GM19240 (cell line): ENCODE measurements around the gene RPL35A.
A peak's percentile ranks its signal among the peaks of the same experiment; 100 is the strongest.
"Not testable (repeated sequence)": the region's sequence is repeated elsewhere in the genome, so short reads cannot be mapped to it uniquely, and the experiment has no call there.

ENCODE experiments used
- DNase-seq: peaks from one replicate; pipeline ENCODE4 v3.0.0; 2011; ENCODE audit warnings: low spot score; ENCODE audit not compliant: insufficient read length

Gene RPL35A

DNA sequence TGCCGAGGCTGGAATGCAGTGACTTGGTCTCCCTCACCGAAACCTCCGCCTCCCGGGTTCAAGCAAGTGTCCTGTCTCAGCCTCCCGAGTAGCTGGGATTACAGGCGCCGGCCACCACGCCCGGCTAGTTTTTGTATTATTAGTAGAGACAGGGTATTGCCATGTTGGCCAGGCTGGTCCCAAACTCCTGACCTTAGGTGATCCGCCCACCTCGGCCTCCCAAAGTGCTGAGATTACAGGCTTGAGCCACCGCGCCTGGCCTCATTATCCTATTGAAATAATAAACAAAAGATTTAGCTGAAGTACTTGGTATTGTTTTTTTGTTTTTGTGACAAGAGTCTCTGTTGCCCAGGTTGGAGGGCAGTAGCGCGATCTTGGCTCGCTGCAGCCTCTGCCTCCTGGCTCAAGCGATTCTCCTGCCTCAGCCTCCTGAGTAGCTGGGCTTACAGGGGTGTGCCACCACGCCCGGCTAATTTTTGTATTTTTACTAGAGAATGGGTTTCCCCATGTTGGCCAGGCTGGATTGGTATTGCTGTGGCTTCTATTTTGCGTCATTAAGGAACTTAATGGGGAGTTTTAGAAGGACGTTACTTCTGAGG, 1.5 kb downstream of the RPL35A start:
- no peak for DNase-seq

DNA sequence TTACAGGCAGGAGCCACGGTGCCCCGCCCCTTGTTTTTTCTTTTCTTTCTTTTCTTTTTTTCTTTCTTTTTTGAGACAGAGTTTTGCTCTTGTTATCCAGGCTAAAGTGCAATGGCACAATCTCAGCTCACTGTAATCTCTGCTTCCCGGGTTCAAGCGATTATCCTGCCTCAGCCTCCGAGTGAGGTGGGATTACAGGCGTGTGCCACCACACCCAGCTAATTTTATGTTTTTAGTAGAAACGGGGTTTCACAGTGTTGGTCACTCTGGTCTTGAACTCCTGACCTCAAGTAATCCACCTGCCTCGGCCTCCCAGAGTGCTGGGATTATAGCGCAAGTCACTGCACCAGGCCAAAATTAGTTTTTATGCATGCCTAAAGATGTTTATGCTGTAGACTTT, 2.5 kb downstream of the RPL35A start:
- no peak for DNase-seq

DNA sequence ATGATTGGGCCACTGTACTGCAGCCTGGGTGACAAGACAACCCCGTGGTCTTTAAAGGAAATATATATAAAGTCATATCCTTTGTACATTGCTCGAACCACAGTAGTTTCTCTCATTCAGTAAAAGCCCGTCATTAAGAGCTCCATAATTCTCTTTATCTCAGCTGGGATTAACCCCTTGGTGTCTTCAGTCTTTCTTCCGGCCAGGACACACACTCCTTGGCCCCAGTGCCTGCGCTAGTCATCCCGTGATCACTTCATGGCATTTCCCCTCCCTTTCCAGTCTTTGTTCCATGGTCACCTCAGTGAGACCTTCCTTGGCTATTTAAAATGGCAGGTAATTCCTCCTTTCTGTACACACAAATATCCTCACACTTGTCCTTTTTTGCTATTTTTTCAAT, 3.3 kb downstream of the RPL35A start:
- DNase-seq: no peak

DNA sequence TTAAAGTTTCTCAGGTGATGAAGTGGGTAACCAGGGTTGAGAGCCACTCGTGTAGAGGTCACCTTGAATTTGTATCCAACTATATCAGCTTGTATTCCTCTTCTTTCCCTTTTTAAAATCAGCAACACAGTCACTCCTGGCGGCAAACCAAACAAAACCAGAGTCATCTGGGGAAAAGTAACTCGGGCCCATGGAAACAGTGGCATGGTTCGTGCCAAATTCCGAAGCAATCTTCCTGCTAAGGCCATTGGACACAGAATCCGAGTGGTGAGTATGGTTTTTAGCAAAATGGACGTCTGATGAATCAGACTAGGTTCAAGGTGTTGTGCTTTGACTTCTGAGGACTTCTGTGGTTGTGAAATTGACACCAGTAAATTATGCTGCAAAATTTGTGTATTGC, 3.9 kb downstream of the RPL35A start:
- DNase-seq: no peak

DNA sequence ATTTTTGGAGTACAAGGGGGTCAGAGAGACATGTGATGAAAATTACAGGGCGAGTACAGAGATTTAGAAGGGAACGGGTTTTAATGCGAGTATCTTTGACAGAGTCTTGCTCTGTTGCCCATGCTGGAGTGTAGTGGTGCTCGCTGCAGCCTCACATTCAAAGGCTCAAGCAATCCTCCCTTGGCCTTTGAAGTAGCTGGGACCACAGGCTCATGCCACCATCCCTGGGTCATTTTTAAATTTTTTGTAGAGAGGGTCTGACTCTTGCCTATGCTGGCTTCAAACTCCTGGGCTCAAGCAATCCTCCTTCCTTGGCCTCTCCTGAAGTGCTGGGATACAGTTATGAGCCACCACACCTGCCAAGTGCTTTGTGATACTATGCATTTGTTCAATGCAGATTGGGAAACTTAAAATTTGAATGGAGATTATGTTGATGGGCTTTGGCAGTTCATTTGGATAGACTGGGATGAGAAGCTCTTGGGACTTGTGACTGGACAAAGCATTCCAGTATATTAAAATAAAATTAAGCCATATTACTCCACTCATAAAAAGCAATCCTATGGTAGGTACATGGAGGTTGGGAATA, 6.0 kb downstream of the RPL35A start:
- DNase-seq: no peak

DNA sequence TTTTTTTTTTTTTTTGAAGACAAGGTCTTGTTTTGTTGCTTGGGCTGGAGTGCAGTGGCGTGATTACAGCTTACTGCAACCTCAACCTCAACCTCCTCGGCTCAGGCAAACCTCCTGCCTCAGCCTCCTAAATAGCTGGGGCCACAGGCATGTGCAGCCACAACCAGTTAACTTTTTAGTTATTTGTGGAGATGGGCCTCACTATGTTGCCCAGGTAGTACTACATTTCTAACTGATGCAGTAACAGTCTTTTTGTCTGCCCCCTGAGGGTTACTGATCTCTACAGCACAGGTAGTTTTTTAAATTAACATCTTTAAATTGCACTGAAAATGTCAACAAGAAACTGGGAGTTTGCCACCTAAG, 6.6 kb downstream of the RPL35A start:
- DNase-seq: no peak

DNA sequence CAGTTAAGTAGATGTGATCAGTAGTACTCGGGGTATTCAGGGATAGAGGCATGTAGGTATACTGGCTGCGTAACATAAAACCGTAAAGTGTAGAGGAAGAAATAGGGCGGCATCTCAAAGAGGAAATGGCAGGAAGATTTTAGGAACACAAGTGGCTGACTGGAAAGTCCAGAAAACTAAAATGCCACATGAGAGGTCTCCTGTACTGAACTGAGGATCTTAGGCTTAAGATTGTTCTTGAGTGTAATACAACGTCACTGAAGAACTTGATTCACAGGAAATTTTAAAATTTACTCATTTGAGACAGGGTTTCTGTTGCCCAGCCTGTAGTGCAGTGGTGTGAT, 7.8 kb downstream of the RPL35A start:
- no peak for DNase-seq

DNA sequence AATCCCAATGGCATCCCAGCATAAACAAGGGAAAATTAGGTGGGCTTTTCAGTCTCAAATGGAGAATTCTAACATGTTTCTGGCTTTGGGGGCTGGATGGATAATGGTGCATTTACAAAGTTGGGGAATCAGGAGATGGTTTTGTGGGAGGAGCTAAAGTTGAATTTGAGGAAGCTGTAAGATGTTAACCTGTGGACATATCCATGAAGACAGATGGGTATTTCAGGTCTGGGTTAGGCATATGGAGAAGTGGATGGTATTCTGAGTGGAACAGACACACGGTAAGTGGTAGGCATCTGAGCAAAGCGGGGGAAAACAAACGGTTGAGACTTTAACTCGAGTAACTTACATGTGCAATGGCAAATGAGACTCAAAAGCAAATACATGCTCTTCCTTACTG, 8.4 kb downstream of the RPL35A start:
- DNase-seq: no peak

DNA sequence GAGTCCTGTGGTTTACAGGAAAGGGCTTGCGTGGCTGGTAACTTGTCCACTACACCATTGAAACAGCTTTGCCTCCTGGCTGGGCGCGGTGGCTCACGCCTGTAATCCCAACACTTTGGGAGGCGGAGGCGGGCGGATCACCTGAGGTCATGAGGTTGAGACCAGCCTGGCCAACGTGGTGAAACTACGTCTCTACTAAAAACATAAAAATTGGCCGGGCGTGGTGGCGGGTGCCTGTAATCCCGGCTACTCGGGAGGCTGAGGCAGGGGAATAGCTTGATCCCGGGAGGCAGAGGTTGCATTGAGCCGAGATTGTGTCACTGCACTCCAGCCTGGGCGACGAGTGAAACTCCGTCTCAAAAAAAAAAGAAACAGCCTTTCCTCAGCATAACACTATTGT, 8.9 kb downstream of the RPL35A start:
- DNase-seq: not testable (repeated sequence)

DNA sequence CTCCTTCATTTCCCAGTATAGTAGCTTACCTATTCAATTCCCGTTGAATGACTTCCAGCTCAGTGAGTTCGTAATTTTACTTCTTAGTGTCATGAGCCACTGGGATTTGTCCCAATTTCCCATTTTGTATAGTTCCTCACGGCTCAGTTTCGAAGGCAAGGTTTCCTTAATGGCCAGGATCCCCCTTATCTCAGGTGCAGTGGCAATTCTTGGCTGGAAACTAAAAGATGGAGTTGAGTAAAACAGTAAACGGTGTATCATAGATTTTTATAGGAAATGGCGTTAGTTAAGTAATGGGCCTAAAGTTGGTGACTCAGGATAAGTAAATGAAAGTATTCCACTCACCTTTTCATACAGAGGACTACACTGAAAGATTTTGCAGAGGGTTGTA, 9.5 kb downstream of the RPL35A start:
- no peak for DNase-seq

DNA sequence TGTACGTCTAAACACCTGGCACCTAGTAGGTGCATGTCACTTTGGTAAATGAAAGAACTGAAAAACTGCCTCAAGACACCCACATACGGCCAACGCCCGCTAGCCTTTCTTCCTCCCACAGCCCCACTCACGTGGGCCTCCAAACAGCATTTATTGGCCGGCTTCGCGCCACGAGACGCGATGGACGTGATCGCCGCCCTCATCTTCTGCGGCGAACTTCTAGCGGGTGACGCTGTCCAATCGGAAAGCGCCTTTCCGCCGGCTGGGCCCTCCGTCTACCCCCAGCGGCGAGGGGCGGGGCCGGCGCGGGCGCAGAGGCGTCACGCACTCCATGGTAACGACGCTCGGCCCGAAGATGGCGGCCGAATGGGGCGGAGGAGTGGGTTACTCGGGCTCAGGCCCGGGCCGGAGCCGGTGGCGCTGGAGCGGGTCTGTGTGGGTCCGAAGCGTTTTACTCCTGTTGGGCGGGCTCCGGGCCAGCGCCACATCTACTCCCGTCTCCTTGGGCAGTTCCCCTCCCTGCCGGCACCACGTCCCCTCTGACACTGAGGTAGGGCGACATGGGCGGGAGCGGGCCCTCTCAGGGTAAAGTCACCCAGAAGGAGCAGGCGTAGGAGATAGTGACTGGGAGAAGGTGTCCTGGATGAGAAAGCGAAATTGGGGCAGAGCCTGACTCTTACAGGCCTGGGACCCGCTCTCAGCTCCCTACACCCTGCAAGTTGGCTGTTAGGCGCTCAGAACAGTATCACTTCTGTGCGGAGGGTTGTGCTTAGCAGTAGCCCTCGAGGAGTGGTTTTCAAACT, 10.1 kb downstream of the RPL35A start, which contains the start of gene LMLN:
TSS of gene LMLN (plus strand) at position 327 of the 803 bp plus-strand sequence. CDS start at position 356, 29 bp downstream.
- peak; percentile 55 for DNase-seq

DNA sequence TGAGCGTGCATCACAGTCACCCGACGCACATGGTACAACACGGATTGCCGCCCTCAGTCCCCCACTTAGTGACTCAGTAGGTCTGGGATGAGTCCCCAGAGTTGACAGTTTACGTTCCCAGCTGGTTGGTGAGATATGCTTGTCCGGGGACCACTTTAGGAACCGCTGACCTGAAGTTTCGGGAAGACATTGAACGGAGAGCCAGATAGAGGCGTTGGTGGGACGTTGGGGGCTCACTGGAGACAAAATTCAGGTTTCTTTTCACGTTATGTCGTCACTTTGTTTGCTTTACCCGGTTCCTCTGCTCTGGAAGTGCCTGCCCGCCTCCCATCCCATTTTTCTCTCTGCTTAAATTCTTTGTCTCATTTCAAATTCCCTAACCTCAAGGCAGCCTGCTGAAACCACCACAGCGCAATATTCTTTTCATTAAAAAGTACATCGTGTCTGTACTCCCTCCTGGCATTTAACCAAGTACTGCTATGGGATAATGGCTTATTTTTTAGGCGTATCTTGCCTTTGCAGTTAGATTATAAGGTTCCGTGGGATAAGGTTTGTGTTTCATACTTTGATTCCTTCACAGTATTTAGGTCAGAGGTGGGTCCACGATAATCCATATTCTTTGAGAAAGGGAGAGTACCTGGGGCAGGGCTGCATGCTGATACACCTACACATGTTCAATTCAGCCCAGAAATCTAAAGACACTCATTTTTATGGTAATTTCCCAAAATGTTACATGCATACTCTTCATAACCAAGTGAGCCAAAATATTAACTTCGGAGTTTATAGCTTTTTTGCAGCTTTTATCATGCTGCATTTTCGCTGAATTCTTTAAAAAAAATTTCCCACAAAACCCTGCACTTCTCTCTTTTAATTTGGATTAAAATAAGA, 10.9 kb downstream of the RPL35A start:
- DNase-seq: no peak

DNA sequence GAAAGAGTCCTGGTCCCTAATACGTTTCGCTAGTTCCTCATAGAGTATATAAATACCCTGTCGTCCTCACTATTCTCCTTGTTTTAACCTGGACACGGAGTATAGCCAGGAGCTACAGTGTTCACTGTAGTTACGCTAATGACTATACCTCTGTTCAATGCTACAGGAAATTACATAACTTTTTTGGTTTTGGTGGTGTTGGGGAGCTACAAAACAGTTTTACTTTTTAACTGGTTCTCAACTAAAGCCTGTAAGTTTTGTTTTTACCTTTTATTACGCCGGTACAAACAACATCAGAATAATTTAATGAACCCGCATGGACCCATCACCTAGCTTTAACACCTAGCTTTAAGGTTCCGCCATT, 11.6 kb downstream of the RPL35A start:
- DNase-seq: no peak

DNA sequence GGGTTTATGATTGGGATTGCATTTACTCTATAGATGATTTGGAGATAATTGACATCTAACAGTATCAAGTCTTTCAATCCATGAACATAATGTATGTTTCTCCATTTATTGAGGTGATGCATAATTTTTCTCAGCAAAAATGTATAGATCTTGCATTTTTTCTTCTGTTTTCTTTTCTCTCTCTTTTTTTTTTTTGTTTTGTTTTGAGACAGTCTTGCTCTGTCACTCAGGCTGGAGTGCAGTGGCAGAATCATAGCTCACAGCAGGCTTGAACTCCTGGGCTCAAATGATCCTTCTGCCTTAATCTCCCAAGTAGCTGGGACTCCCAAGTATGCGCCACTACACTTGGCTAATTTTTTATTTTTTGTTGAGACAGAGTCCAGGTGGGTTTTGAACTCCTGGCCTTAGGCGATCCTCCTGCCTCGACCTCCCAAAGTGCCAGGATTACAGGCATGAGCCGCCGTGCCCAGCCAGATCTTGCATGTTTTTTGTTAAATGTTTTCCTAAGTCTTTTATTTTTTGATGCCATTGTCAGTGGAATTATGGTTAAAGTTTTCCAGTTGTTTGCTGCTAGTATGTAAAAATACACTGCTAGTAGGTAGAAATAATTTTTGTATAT, 13.1 kb downstream of the RPL35A start:
- DNase-seq: no peak

DNA sequence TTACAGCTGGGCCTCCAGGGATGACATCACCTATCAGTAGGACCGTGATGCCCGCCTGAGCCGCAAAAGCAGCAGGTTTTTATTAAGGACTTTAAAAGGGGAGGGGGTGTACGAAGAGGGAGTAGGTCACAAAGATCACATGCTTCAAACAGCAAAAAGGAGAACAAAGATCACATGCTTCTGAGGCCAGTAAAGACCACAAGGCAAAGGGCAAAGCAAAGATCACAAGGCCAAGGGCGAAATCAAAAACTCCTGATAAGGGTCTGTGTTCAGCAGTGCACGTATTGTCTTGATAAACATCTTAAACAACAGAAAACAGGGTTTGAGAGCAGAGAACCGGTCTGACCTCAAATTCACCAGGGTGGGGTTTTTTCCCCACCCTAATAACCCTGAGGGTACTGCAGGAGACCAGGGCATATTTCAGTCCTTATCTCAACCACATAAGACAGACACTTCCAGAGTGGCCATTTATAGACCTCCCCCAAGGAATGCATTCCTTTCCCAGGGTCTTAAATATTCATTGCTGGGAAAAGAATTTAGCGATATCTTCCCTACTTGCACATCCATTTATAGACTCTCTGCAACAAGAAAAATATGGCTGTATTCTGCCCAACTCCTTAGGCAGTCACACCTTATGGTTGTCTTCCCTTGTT, 17.5 kb downstream of the RPL35A start:
- not testable (repeated sequence) for DNase-seq

DNA sequence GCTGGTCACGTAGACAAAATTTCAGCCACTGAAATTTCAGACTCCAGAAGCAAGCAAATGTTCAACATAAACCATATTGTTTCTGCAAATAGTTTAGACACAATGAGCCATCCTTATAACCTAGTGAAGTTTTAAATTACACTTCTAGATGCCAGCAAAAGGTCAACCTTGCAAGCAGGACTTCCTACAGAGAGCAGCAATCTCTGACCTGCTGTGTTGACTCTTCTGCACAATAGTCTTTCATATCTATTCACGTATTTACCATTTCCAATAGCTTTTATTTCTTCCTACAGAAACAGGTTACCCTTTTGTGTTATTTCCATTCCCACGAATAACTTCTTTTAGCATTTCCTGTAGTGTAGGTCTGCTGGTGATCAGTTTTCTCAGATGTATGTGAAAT, 20.6 kb downstream of the RPL35A start:
- DNase-seq: no peak

DNA sequence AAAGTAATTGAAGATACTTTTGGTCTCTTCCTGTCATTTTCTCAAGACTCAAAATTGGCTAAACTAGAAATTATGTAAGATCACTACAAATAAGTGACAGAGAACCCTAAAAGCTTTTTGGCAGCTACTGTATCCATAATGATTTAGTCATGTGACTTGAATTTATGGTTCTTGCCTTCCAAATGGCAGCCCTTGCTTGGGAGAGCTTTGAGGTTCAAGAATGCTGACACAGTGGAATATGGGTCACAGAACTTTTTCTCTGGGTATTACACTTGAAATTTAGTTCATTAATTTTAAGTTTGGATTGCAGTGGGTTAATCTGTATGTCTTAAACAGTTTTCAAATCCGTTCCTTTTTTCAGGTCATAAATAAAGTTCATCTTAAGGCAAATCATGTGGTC, 24.0 kb downstream of the RPL35A start:
- DNase-seq: no peak

DNA sequence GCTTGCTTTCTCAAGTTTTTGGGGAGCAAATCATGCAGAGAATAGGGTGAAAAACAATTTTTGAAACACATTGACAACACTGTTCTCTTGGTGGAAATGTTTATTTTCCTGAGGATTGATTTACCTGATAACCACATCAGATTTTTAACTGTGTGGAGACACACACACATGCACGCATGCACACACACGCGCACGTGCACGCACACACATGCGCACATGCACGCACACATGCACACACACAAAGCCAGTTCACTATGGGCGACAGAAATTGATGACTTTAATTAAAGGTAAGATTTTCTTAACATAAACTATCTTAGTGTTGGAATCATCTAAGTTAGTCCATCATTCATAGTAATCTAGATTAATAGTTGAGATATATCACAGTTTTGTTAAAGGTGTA, 25.3 kb downstream of the RPL35A start:
- no peak for DNase-seq

DNA sequence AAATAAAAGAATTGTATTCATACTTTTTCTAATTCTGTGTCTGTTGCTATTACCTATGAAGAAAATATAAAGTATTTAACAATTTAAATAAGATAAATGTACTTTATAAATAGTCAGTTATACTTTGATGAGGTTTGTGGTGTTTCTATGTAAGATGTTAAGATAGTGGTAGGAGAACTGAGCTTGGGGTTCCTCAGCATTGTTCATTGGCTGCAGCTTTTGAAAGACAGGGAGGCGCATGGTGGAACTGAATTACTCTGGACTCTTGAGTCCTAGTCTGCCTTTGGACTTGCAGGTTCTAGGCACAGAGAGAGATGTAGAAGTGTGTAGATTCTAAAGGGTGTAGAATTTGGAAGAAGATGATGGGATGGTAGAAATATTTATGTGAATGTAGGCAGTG, 33.1 kb downstream of the RPL35A start:
- DNase-seq: no peak

DNA sequence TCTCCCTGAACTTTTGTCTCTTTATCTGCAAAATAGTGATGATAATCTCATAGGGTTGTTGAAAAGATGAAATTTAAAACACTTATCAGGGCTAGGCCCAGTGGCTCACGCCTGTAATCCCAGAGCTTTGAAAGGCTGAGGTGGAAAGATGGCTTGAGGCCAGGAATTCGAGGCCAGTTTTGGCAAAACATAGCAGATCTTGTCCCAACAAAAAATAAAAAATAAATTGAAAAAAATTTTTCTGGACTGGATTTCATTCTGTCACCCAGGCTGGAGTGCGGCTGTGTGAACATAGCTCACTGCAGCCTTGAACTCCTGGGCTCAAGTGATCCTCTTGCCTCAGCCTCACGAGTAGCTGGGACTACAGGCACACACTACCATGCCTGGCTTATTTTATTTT, 39.7 kb downstream of the RPL35A start:
- DNase-seq: no peak

DNA sequence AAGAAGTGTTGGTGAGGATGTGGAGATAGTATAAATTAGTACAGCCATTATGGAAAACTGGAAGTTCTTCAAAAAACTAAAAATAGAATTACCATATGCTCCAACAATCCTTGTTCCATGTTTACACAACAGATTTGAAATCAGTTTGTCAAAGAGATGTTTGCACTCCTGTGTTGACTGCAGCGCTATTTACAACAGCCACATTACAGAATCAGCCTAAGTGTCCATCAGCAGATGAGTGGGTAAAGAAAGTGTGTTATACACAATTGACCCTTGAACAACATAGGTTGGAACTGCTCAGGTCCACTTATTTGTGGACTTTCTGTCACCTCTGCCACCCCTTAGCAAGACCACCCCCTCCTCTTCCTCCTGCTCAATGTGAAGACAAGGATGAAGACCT, 44.7 kb downstream of the RPL35A start:
- DNase-seq: no peak
